GM12865 (cell line): ENCODE measurements around the gene CCDC32.

Source experiments
- DNase-seq: peaks from one replicate; pipeline ENCODE4 v3.0.0; 2010; ENCODE audit warnings: low read depth
- H3K4me3 ChIP-seq: 2 replicates; pipeline ENCODE4 v1.5.1; 2011; ENCODE audit warnings: mild to moderate bottlenecking, low read depth, low read length, control low read depth
- TF ChIP-seq, protein P1 (sequence below): IDR thresholded peaks from 2 replicates; pipeline ENCODE4 v1.5.1; 2011; ENCODE audit warnings: low read length, control low read depth, low read depth, inconsistent platforms; ENCODE audit not compliant: insufficient read depth; ENCODE audit errors: missing control alignments

The CCDC32 gene

DNA sequence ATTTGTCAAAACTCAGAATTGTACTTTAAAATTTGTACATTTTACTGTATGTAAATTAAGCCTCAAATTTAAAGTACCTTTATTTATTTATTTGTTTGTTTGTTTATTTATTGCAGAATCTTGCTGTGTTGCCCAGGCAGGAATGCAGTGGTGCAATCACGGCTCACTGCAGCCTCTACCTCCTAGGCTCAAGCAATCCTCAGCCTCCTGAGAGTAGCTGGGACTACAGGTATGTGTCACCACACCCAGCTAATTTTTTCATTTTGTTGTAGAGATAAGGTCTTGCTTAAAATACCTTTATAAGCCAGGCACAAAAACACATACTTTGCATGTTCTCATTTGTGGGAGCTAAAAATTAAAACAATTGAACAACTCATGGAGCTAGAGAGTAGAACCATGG is 56.6 kb downstream of the CCDC32 start:
- no peak for DNase-seq
- TF ChIP-seq, protein P1, sequence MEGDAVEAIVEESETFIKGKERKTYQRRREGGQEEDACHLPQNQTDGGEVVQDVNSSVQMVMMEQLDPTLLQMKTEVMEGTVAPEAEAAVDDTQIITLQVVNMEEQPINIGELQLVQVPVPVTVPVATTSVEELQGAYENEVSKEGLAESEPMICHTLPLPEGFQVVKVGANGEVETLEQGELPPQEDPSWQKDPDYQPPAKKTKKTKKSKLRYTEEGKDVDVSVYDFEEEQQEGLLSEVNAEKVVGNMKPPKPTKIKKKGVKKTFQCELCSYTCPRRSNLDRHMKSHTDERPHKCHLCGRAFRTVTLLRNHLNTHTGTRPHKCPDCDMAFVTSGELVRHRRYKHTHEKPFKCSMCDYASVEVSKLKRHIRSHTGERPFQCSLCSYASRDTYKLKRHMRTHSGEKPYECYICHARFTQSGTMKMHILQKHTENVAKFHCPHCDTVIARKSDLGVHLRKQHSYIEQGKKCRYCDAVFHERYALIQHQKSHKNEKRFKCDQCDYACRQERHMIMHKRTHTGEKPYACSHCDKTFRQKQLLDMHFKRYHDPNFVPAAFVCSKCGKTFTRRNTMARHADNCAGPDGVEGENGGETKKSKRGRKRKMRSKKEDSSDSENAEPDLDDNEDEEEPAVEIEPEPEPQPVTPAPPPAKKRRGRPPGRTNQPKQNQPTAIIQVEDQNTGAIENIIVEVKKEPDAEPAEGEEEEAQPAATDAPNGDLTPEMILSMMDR = no peak
- H3K4me3 ChIP-seq = no peak overlapping the region

DNA sequence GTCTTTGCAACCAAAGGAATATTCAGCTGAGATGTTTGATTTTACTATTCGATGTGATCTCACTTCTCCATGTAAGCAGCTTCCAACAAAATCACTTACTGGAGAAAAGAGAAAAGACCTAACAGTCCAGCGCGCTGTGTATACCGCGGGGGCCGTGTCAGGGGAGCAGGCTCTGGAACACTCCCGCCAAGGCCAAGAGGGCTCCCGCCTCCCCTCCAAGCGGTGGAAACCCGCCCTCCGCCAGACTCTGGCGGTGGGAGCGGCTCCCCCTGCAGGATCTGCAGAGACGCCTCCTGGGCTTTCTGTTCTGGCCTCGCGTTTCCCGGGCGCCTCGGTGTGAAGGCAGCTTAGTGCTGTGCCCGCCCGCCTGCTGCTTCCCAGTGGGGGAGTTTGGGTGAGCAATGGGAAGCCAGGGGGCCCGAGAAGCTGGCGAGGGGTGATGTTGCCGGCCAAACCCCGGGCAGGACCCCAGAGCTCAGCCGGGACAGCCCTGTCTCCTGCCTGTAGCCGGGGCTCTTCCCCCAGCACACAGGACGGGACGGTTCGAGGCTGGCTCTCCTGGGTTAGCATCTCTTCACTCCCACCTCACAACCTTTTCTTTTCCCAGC is 57.8 kb downstream of the CCDC32 start:
- TF ChIP-seq, protein P1 = peak; percentile 65
- H3K4me3 ChIP-seq = peak overlapping the region; percentile 11; the same call in 1 of the 2 replicates
- peak; percentile 65 for DNase-seq
